H1 (cell line): ENCODE data around the gene TPBGL. TPM values are rescaled to one million over a fixed set of nuclear protein-coding genes. Genes with fewer than 3 reads are reported as not detected.

Source experiments
- CTCF ChIA-PET: fragments of 300-600 bp; sonication (Branson Sonifier 250); formaldehyde crosslinking; loops from one replicate; lab custom pipeline; 2021; ENCODE audit not compliant: partially characterized antibody; lab: Charles Lee
- POLR2A ChIA-PET: fragments of 300-600 bp; sonication (Branson Sonifier 250); formaldehyde crosslinking; loops from one replicate; lab custom pipeline; 2021; ENCODE audit warnings: inconsistent platforms; ENCODE audit not compliant: partially characterized antibody; lab: Charles Lee
- DNase-seq, 2 experiments: peaks; one replicate each; pipeline versions ENCODE4 v3.0.0 to v3.0.0-alpha.2; 2010 to 2022; ENCODE audit warnings: low spot score in 2 of 2, low read depth in 1 of 2, mixed read lengths in 1 of 2
- FAIRE-seq: peaks from 2 replicates; lab custom pipeline; 2011; peaks lifted over from hg19 to GRCh38; lab: Jason Lieb, UNC
- H2AFZ ChIP-seq: 2 replicates; pipeline ENCODE4 v1.8.1; 2012; ENCODE audit warnings: low read length, inconsistent platforms
- H2AK5ac ChIP-seq: 2 replicates; pipeline ENCODE4 v1.6.1; 2013; ENCODE audit warnings: low read depth, low read length
- H2BK120ac ChIP-seq: replicated peaks from 2 replicates; pipeline ENCODE3; 2013; ENCODE audit warnings: low read depth, low read length, inconsistent platforms
- H2BK12ac ChIP-seq: 2 replicates; pipeline ENCODE4 v1.6.1; 2013; ENCODE audit warnings: low read depth, low read length
- H2BK15ac ChIP-seq: 2 replicates; pipeline ENCODE4 v1.6.1; 2013; ENCODE audit warnings: low read length
- H2BK20ac ChIP-seq: 2 replicates; pipeline ENCODE4 v1.6.1; 2013; ENCODE audit warnings: low read length
- H2BK5ac ChIP-seq: 2 replicates; pipeline ENCODE4 v1.6.1; 2013; ENCODE audit warnings: low read depth, low read length
- H3K14ac ChIP-seq: 2 replicates; pipeline ENCODE4 v1.6.1; 2013; ENCODE audit warnings: inconsistent platforms; ENCODE audit not compliant: insufficient read length
- H3K18ac ChIP-seq: 2 replicates; pipeline ENCODE4 v1.6.1; 2013; ENCODE audit warnings: low read length; ENCODE audit errors: extremely low read depth
- H3K23ac ChIP-seq: 2 replicates; pipeline ENCODE4 v1.6.1; 2013; ENCODE audit warnings: inconsistent platforms; ENCODE audit not compliant: insufficient read length
- H3K23me2 ChIP-seq: 2 replicates; pipeline ENCODE4 v1.6.1; 2013; ENCODE audit warnings: low read depth, low read length
- H3K27ac ChIP-seq: 2 replicates; pipeline ENCODE4 v1.6.1; 2011; ENCODE audit warnings: low read depth, low read length, inconsistent platforms
- H3K27me3 ChIP-seq, 4 experiments: replicated peaks in 1 of 4; 1 replicate in 1 of 4; 2 replicates in 3 of 4; pipeline versions ENCODE4 v1.6.1 to v1.8.1; 2011 to 2013; ENCODE audit warnings: low read length in 3 of 4, mild to moderate bottlenecking in 3 of 4, inconsistent platforms in 2 of 4, mixed read lengths in 2 of 4, moderate library complexity in 1 of 4; ENCODE audit not compliant: control insufficient read depth in 3 of 4, insufficient read depth in 3 of 4; ENCODE audit errors: extremely low read depth in 1 of 4
- H3K36me3 ChIP-seq, 4 experiments: 2 replicates each; pipeline versions ENCODE4 v1.6.1 to v1.8.1; 2011 to 2013; ENCODE audit warnings: mild to moderate bottlenecking in 4 of 4, low read length in 3 of 4, moderate library complexity in 2 of 4, control low read depth in 1 of 4, inconsistent platforms in 1 of 4; ENCODE audit not compliant: insufficient read depth in 4 of 4, control insufficient read depth in 2 of 4
- H3K4ac ChIP-seq: replicated peaks from 2 replicates; pipeline ENCODE3; 2013; ENCODE audit warnings: low read length, low read depth, mixed read lengths, inconsistent platforms; ENCODE audit not compliant: insufficient read length
- H3K4me1 ChIP-seq, 4 experiments: replicated peaks in 1 of 4; 1 replicate in 1 of 4; 2 replicates in 3 of 4; pipeline versions ENCODE4 v1.6.1 to v1.8.1; 2011 to 2013; ENCODE audit warnings: low read length in 3 of 4, inconsistent platforms in 2 of 4, mixed read lengths in 1 of 4; ENCODE audit not compliant: insufficient read depth in 4 of 4, control insufficient read depth in 3 of 4
- H3K4me2 ChIP-seq, 2 experiments: 2 replicates each; pipeline versions ENCODE4 v1.6.1 to v1.8.1; 2011 to 2013; ENCODE audit warnings: low read depth in 2 of 2, low read length in 2 of 2, control low read depth in 1 of 2, inconsistent platforms in 1 of 2, mild to moderate bottlenecking in 1 of 2; ENCODE audit not compliant: insufficient read depth in 1 of 2
- H3K4me3 ChIP-seq, 4 experiments: fragments of 200-600, 300-600 bp in 1 of 4; sonication (generic), shearing (Covaris generic), sonication (Bioruptor Twin) in 1 of 4; 2 replicates each; pipeline versions ENCODE4 v1.5.1 to v1.8.1; 2011 to 2016; ENCODE audit warnings: low read length in 4 of 4, low read depth in 3 of 4, control low read depth in 2 of 4, inconsistent platforms in 2 of 4, mild to moderate bottlenecking in 2 of 4, mixed read lengths in 1 of 4, moderate library complexity in 1 of 4; ENCODE audit not compliant: insufficient read depth in 2 of 4; ENCODE audit errors: extremely low read depth in 1 of 4
- H3K56ac ChIP-seq: replicated peaks from 2 replicates; pipeline ENCODE3; 2013; ENCODE audit warnings: low read depth, mild to moderate bottlenecking, mixed read lengths, low read length, inconsistent platforms; ENCODE audit not compliant: insufficient read length
- H3K79me1 ChIP-seq: 2 replicates; pipeline ENCODE4 v1.6.1; 2013; ENCODE audit warnings: low read depth, low read length, control low read depth
- H3K79me2 ChIP-seq, 2 experiments: 2 replicates each; pipeline versions ENCODE4 v1.6.1 to v1.8.1; 2012 to 2013; ENCODE audit warnings: low read length in 2 of 2, mild to moderate bottlenecking in 2 of 2, inconsistent platforms in 1 of 2; ENCODE audit not compliant: insufficient read depth in 2 of 2, control insufficient read depth in 1 of 2
- H3K9ac ChIP-seq, 4 experiments: replicated peaks in 1 of 4; 1 replicate in 1 of 4; 2 replicates in 3 of 4; pipeline versions ENCODE4 v1.6.1 to v1.8.1; 2011 to 2013; ENCODE audit warnings: low read depth in 3 of 4, low read length in 3 of 4, control low read depth in 2 of 4, mild to moderate bottlenecking in 2 of 4, moderate library complexity in 2 of 4, inconsistent platforms in 1 of 4; ENCODE audit errors: extremely low read depth in 1 of 4
- H3K9me3 ChIP-seq, 2 experiments: 2 replicates each; pipeline versions ENCODE4 v1.6.1 to v1.8.1; 2012 to 2013; ENCODE audit warnings: mild to moderate bottlenecking in 2 of 2, moderate library complexity in 2 of 2, control low read depth in 1 of 2, inconsistent platforms in 1 of 2, low read depth in 1 of 2, low read length in 1 of 2, mixed read lengths in 1 of 2; ENCODE audit not compliant: insufficient read depth in 2 of 2
- H4K20me1 ChIP-seq, 2 experiments: replicated peaks in 1 of 2; 2 replicates each; pipeline versions ENCODE3 to v1.8.1; 2011 to 2013; ENCODE audit warnings: inconsistent platforms in 2 of 2, low read length in 2 of 2, mild to moderate bottlenecking in 1 of 2; ENCODE audit not compliant: insufficient read depth in 2 of 2, control insufficient read depth in 1 of 2
- H4K5ac ChIP-seq: 2 replicates; pipeline ENCODE4 v1.6.1; 2013; ENCODE audit warnings: low read length, low read depth, mixed read lengths, inconsistent platforms; ENCODE audit not compliant: insufficient read length
- H4K8ac ChIP-seq: 2 replicates; pipeline ENCODE4 v1.8.0; 2013; ENCODE audit warnings: mild to moderate bottlenecking, moderate library complexity, low read length, inconsistent platforms; ENCODE audit not compliant: insufficient read depth; ENCODE audit errors: extremely low read depth
- H4K91ac ChIP-seq: replicated peaks from 2 replicates; pipeline ENCODE3; 2013; ENCODE audit warnings: low read length, mixed read lengths, inconsistent platforms; ENCODE audit not compliant: insufficient read length
- CBX5 ChIP-seq: fragments of 300-800, 300-1000 bp; sonication (generic); IDR thresholded peaks from 2 replicates; pipeline ENCODE4 v1.7.1; 2016; ENCODE audit warnings: antibody characterized with exemption, low read length, low read depth
- FOSL1 ChIP-seq: IDR thresholded peaks from 2 replicates; pipeline ENCODE4 v1.6.1; 2011; ENCODE audit warnings: mild to moderate bottlenecking, low read depth, low read length, moderate library complexity; ENCODE audit not compliant: insufficient read depth
- GABPA ChIP-seq: IDR thresholded peaks from 2 replicates; pipeline ENCODE4 v1.6.1; 2011; ENCODE audit warnings: mild to moderate bottlenecking, low read length, moderate library complexity, borderline replicate concordance; ENCODE audit not compliant: insufficient read depth
- HDAC2 ChIP-seq, 2 experiments: fragments of 300-600 bp in 1 of 2; sonication (generic) in 1 of 2; IDR thresholded peaks; 2 replicates each; pipeline ENCODE4 v1.6.1; 2011 to 2012; ENCODE audit warnings: low read depth in 2 of 2, low read length in 2 of 2, mild to moderate bottlenecking in 2 of 2, moderate library complexity in 2 of 2, borderline replicate concordance in 1 of 2, inconsistent platforms in 1 of 2
- MAX ChIP-seq: IDR thresholded peaks from 2 replicates; pipeline ENCODE4 v1.6.1; 2012; ENCODE audit warnings: inconsistent platforms
- NRF1 ChIP-seq: IDR thresholded peaks from 2 replicates; pipeline ENCODE4 v1.6.1; 2011; ENCODE audit warnings: mild to moderate bottlenecking, low read depth, low read length, improper control_type of control experiment
- SAP30 ChIP-seq: fragments of 300-600 bp; sonication (generic); IDR thresholded peaks from 2 replicates; pipeline ENCODE4 v1.7.1; 2012; ENCODE audit warnings: low read length, moderate library complexity, mild to moderate bottlenecking, inconsistent platforms; ENCODE audit not compliant: insufficient read depth, insufficient replicate concordance
- WGBS, 2 experiments: shearing (Covaris generic) in 1 of 2; methylation state at CpG; one replicate each; pipeline versions ENCODE4 v1.1.6 to v1.1.7; 2013 to 2015; ENCODE audit warnings: low lambda C conversion rate in 2 of 2, mixed read lengths in 2 of 2, inconsistent platforms in 1 of 2, low coverage in 1 of 2, missing lambda C conversion rate in 1 of 2; ENCODE audit not compliant: insufficient replicate concordance in 2 of 2, insufficient coverage in 1 of 2, insufficient read length in 1 of 2; ENCODE audit errors: extremely low coverage in 1 of 2, missing lambda C conversion rate in 1 of 2; 5-methylcytosine and 5-hydroxymethylcytosine counted together
- polyA plus RNA-seq, 7 experiments: library from polyadenylated mRNA; depleted of rRNA in 3 of 7; stranded (reverse) in 5 of 7; unstranded in 2 of 7; fragments of >200 nt in 5 of 7; fragments of 200-250 nt in 2 of 7; gene quantifications; 1 replicate in 5 of 7; 2 replicates in 1 of 7; 4 replicates in 1 of 7; pipeline versions ENCODE4 v1.2.1 to v1.2.3, GENCODE V29; 2011 to 2013; ENCODE audit warnings: missing spikeins in 2 of 7, mixed read lengths in 2 of 7
- total RNA-seq: library from RNA; stranded (reverse); fragmentation: NEBNext Ultra II Directional; extraction: Animal tissue kit (Norgen Biotek cat#: 25700); gene quantifications from 2 replicates; pipeline ENCODE4 v1.2.1, GENCODE V29; 2021

TPBGL gene
- total and polyA plus RNA-seq, 2 of the 8 experiments (the other 6 are each of a cell fraction or from before 2014, with no cell fraction given) = 0.26 to 0.37 TPM

- FAIRE-seq (no peak), DNase-seq (no peak)
- Histone ChIP-seq H2BK12ac (no peak overlapping the region), H3K4me2 (no peak overlapping the region), H3K9me3 (no peaks in the 10 kb centered on the region), H4K5ac (no peak overlapping the region), H4K8ac (no peak overlapping the region), H3K4ac (no peak overlapping the region), H3K14ac (no peak overlapping the region), H2BK5ac (no peak overlapping the region), H3K23me2 (peaks cover 12% of the 10 kb centered on the region; the same call in 1 of the 2 replicates), H2AK5ac (no peak overlapping the region), H4K20me1 (no peaks in the 10 kb centered on the region), H3K9ac (no peak overlapping the region), H2AFZ (no peak overlapping the region), H3K79me2 (no peaks in the 10 kb centered on the region), H3K56ac (no peak overlapping the region), H4K91ac (no peak overlapping the region), H2BK15ac (no peak overlapping the region), H3K4me1 (peaks cover 5 to 22% (median 13%) of the 10 kb centered on the region in 4 experiments), H3K79me1 (no peaks in the 10 kb centered on the region), H3K27me3 (peaks cover 8 to 24% (median 19%) of the 10 kb centered on the region in 4 experiments), H3K23ac (no peak overlapping the region), H2BK120ac (no peak overlapping the region), H3K36me3 (no peaks in the 10 kb centered on the region), H3K4me3 (no peak overlapping the region), H2BK20ac (no peak overlapping the region), H3K18ac (no peak overlapping the region), H3K27ac (no peak overlapping the region)
- ChIA-PET CTCF (interaction anchor here (21.3 to 45.7 kb wide), 3 partner anchors 6 to 91 kb away, joined by 726 to 952 read pairs (median 726); partner anchors contain the start of genes SLCO2B1 and TPBGL), POLR2A (interaction anchor here (1.3 kb wide), 1 partner anchor 27 kb away, joined by 3 read pairs; no protein-coding TSS in a partner anchor)
- TF ChIP-seq HDAC2 (IDR thresholded peaks at IDR 0.05; ENCODE audit: borderline replicate concordance in 1 of 2, low read depth in 2 of 2, low read length in 2 of 2) (no peak), NRF1 (no peak), FOSL1 (no peak), SAP30 (no peak), GABPA (no peak), MAX (no peak), CBX5 (no peak)
- WGBS, 2 experiments = 88% methylated on average over 8 of the region's 8 CpGs; no CpG with 5 or more reads in 1 of the 2 experiments
Observed at GRCh38 chr11:75237050-75237449, 3.5 kb upstream of the TPBGL start.
